Measurements from ENCODE around the gene GTF2H1. TPM values are rescaled to one million over a fixed set of nuclear protein-coding genes. Genes with fewer than 3 reads are reported as not detected.

The GTF2H1 gene
- total RNA-seq, 1 experiment from 2014 or later = 72.0 TPM

GRCh38 chr11:18308242-18308641, 14.1 kb upstream of the GTF2H1 start:
- Mint-ChIP-seq H3K4me3 (ENCODE audit: unreplicated experiment) (no peak overlapping the region), H3K9me3 (ENCODE audit: unreplicated experiment) (no peaks in the 10 kb centered on the region), H3K27me3 (ENCODE audit: insufficient read depth, unreplicated experiment) (no peaks in the 10 kb centered on the region), H3K4me1 (ENCODE audit: low read depth, unreplicated experiment) (peaks cover 10% of the 10 kb centered on the region), H3K36me3 (ENCODE audit: insufficient read depth, unreplicated experiment) (peaks cover 48% of the 10 kb centered on the region), H3K27ac (ENCODE audit: unreplicated experiment) (no peak overlapping the region)
- ChIA-PET CTCF (no interaction called here), POLR2A (no interaction called here)
- no TSS peak for BruUV-seq (replicated peaks)
- DNase-seq = no peak
- Histone ChIP-seq H3K36me3 (ENCODE audit: control insufficient read depth, insufficient read depth, low read length) (peaks cover 1% of the 10 kb centered on the region; the same call in 1 of the 2 replicates), H3K27me3 (replicated peaks; ENCODE audit: control insufficient read depth, insufficient read depth, low read length) (no peaks in the 10 kb centered on the region), H3K9me3 (no peaks in the 10 kb centered on the region), H3K4me3 (ENCODE audit: low read depth, low read length) (no peak overlapping the region), H3K4me1 (peaks cover 29% of the 10 kb centered on the region)
- intact Hi-C loops (cut with micrococcal nuclease; ENCODE audit: unreplicated experiment) = no loop called here
- no peak for TF ChIP-seq CTCF (IDR thresholded peaks at IDR 0.05; ENCODE audit: insufficient read depth in 1 of 2, low read depth in 1 of 2, low read length in 1 of 2, severe bottlenecking in 1 of 2, unreplicated experiment in 1 of 2)

- Mint-ChIP-seq H3K4me1 (ENCODE audit: low read depth, unreplicated experiment) (peaks cover 10% of the 10 kb centered on the region), H3K27ac (ENCODE audit: unreplicated experiment) (no peak overlapping the region), H3K9me3 (ENCODE audit: unreplicated experiment) (no peaks in the 10 kb centered on the region), H3K36me3 (ENCODE audit: insufficient read depth, unreplicated experiment) (peaks cover 46% of the 10 kb centered on the region), H3K27me3 (ENCODE audit: insufficient read depth, unreplicated experiment) (no peaks in the 10 kb centered on the region), H3K4me3 (ENCODE audit: unreplicated experiment) (no peak overlapping the region)
- intact Hi-C loops (cut with micrococcal nuclease; ENCODE audit: unreplicated experiment) = no loop called here
- no TSS peak for BruUV-seq (replicated peaks)
- Histone ChIP-seq H3K27me3 (replicated peaks; ENCODE audit: control insufficient read depth, insufficient read depth, low read length) (no peaks in the 10 kb centered on the region), H3K36me3 (ENCODE audit: control insufficient read depth, insufficient read depth, low read length) (peaks cover 1% of the 10 kb centered on the region; the same call in 1 of the 2 replicates), H3K4me1 (peaks cover 32% of the 10 kb centered on the region), H3K4me3 (ENCODE audit: low read depth, low read length) (no peak overlapping the region), H3K9me3 (no peaks in the 10 kb centered on the region)
- POLR2A ChIA-PET = no interaction called here
- no peak for TF ChIP-seq CTCF (IDR thresholded peaks at IDR 0.05; ENCODE audit: insufficient read depth in 1 of 2, low read depth in 1 of 2, low read length in 1 of 2, severe bottlenecking in 1 of 2, unreplicated experiment in 1 of 2)
- CTCF ChIA-PET = no interaction called here
- DNase-seq = no peak
These were observed 12.7 kb upstream of the GTF2H1 start for GRCh38 chr11:18309691-18310090.

- Histone ChIP-seq H3K9me3 (no peaks in the 10 kb centered on the region), H3K36me3 (ENCODE audit: control insufficient read depth, insufficient read depth, low read length) (peaks cover 1% of the 10 kb centered on the region; the same call in 1 of the 2 replicates), H3K27me3 (replicated peaks; ENCODE audit: control insufficient read depth, insufficient read depth, low read length) (no peaks in the 10 kb centered on the region), H3K4me3 (ENCODE audit: low read depth, low read length) (no peak overlapping the region), H3K4me1 (peaks cover 29% of the 10 kb centered on the region)
- no peak for TF ChIP-seq CTCF (IDR thresholded peaks at IDR 0.05; ENCODE audit: insufficient read depth in 1 of 2, low read depth in 1 of 2, low read length in 1 of 2, severe bottlenecking in 1 of 2, unreplicated experiment in 1 of 2)
- POLR2A ChIA-PET = interaction anchor here (0.5 kb wide), 1 partner anchor 45 kb away, joined by 3 read pairs; no protein-coding TSS in a partner anchor
- intact Hi-C loops (cut with micrococcal nuclease; ENCODE audit: unreplicated experiment) = loop anchor here (1.0 kb wide), 1 partner anchor 42 kb away; no protein-coding TSS in a partner anchor
- no peak for DNase-seq
- Mint-ChIP-seq H3K4me3 (ENCODE audit: unreplicated experiment) (no peak overlapping the region), H3K9me3 (ENCODE audit: unreplicated experiment) (no peaks in the 10 kb centered on the region), H3K36me3 (ENCODE audit: insufficient read depth, unreplicated experiment) (peaks cover 41% of the 10 kb centered on the region), H3K27me3 (ENCODE audit: insufficient read depth, unreplicated experiment) (no peaks in the 10 kb centered on the region), H3K27ac (ENCODE audit: unreplicated experiment) (no peak overlapping the region), H3K4me1 (ENCODE audit: low read depth, unreplicated experiment) (peaks cover 17% of the 10 kb centered on the region)
- CTCF ChIA-PET = no interaction called here
- no TSS peak for BruUV-seq (replicated peaks)
These were observed 11.5 kb upstream of the GTF2H1 start for GRCh38 chr11:18310800-18311340.
